Mesendoderm (in vitro differentiated cells): ENCODE measurements around the gene LRP8.
A peak's percentile ranks its signal among the peaks of the same experiment; 100 is the strongest.

Source experiments
- DNase-seq: peaks from one replicate; pipeline ENCODE4 v3.0.0; 2013
- H2AK5ac ChIP-seq: 2 replicates; pipeline ENCODE4 v1.6.1; 2013; ENCODE audit warnings: low read length, inconsistent platforms
- H2BK120ac ChIP-seq: 2 replicates; pipeline ENCODE4 v1.6.1; 2013; ENCODE audit warnings: low read depth, mild to moderate bottlenecking, low read length, moderate library complexity, mixed read lengths
- H2BK15ac ChIP-seq: replicated peaks from 2 replicates; pipeline ENCODE4 v1.6.1; 2013; ENCODE audit warnings: low read depth, mild to moderate bottlenecking, moderate library complexity
- H2BK5ac ChIP-seq: 2 replicates; pipeline ENCODE4 v1.6.1; 2013; ENCODE audit warnings: low read length, inconsistent platforms
- H3K18ac ChIP-seq: 2 replicates; pipeline ENCODE4 v1.6.1; 2013; ENCODE audit warnings: mild to moderate bottlenecking, low read length, mixed read lengths
- H3K23ac ChIP-seq: one replicate; pipeline ENCODE4 v1.6.1; 2013; ENCODE audit warnings: low read length
- H3K27ac ChIP-seq: 2 replicates; pipeline ENCODE4 v1.5.1; 2013; ENCODE audit warnings: low read depth, mild to moderate bottlenecking, inconsistent platforms, low read length, moderate library complexity
- H3K27me3 ChIP-seq: 2 replicates; pipeline ENCODE4 v1.6.1; 2013; ENCODE audit warnings: low read length, control low read depth, mild to moderate bottlenecking, inconsistent platforms; ENCODE audit not compliant: insufficient read depth, poor library complexity
- H3K36me3 ChIP-seq: 2 replicates; pipeline ENCODE4 v1.6.1; 2013; ENCODE audit warnings: low read length, inconsistent platforms; ENCODE audit not compliant: control insufficient read depth, insufficient read depth
- H3K4ac ChIP-seq: one replicate; pipeline ENCODE4 v1.6.1; 2013; ENCODE audit warnings: low read depth, mild to moderate bottlenecking, low read length, moderate library complexity
- H3K4me1 ChIP-seq: 2 replicates; pipeline ENCODE4 v1.6.1; 2013; ENCODE audit warnings: low read depth, low read length, inconsistent platforms; ENCODE audit not compliant: control insufficient read depth
- H3K4me2 ChIP-seq: 2 replicates; pipeline ENCODE4 v1.6.1; 2013; ENCODE audit warnings: low read length
- H3K4me3 ChIP-seq: 2 replicates; pipeline ENCODE4 v1.5.1; 2013; ENCODE audit warnings: mild to moderate bottlenecking, low read length
- H3K56ac ChIP-seq: one replicate; pipeline ENCODE4 v1.6.1; 2013; ENCODE audit warnings: low read length
- H3K79me1 ChIP-seq: 2 replicates; pipeline ENCODE4 v1.6.1; 2013; ENCODE audit warnings: low read length, inconsistent platforms
- H3K79me2 ChIP-seq: 2 replicates; pipeline ENCODE4 v1.6.1; 2013; ENCODE audit warnings: mild to moderate bottlenecking, low read length; ENCODE audit not compliant: control insufficient read depth, insufficient read depth
- H3K9ac ChIP-seq: 2 replicates; pipeline ENCODE4 v1.6.1; 2013; ENCODE audit warnings: low read length, inconsistent platforms
- H4K5ac ChIP-seq: one replicate; pipeline ENCODE4 v1.6.1; 2013; ENCODE audit warnings: low read length
- H4K8ac ChIP-seq: one replicate; pipeline ENCODE4 v1.6.1; 2013; ENCODE audit warnings: low read depth, mild to moderate bottlenecking, control low read depth, low read length, moderate library complexity
- WGBS: extraction: QIAGEN DNeasy Blood & Tissue Kit; methylation state at CpG from one replicate; pipeline ENCODE4 v1.1.7; 2013; ENCODE audit warnings: low lambda C conversion rate, missing lambda C conversion rate; ENCODE audit not compliant: insufficient coverage; ENCODE audit errors: extremely low coverage; 5-methylcytosine and 5-hydroxymethylcytosine counted together

Gene LRP8

DNA sequence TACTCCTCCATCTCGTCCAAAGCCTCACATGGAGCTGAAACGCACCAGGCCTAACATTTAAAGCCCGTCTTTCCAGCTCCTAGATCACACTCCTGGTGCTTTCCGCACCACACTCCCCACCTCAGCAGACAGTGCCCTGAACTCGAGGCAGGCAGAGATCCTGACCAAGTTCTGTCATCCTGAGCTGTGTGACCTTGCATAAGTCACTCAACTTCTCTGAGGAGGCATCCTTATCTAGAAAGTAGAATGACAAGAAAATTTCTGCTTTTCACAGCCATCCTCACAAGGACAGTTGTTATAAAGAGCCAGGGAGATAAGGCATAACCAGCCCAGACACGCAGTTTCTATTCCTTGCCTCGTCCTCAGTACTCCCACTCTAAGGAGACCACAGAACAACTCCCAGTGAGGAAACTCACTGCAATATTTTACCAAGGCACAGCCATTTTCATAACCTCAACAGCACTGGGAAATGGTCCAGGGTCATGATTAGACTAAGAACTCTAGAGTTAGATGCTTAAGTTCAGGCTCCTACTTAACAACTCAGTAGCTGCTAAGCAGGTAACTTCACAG is 3.1 kb downstream of the LRP8 start:
- Histone ChIP-seq H2BK120ac (no peak overlapping the region), H3K4ac (no peak overlapping the region), H3K9ac (peak overlapping the region; percentile 82), H2BK5ac (no peak overlapping the region), H3K79me2 (peaks cover 66% of the 10 kb centered on the region), H3K79me1 (peaks cover 50% of the 10 kb centered on the region), H3K4me1 (peaks cover 19% of the 10 kb centered on the region), H2AK5ac (no peak overlapping the region), H2BK15ac (no peak overlapping the region), H3K4me3 (no peak overlapping the region), H3K56ac (peak overlapping the region; percentile 57), H3K18ac (no peak overlapping the region), H3K36me3 (peaks cover 37% of the 10 kb centered on the region), H3K27ac (no peak overlapping the region), H3K23ac (no peak overlapping the region), H4K5ac (no peak overlapping the region), H3K27me3 (no peaks in the 10 kb centered on the region), H4K8ac (no peak overlapping the region), H3K4me2 (peak overlapping the region; percentile 8)
- no peak for DNase-seq
- WGBS, result no CpG with 5 or more reads among the region's 7 CpGs

DNA sequence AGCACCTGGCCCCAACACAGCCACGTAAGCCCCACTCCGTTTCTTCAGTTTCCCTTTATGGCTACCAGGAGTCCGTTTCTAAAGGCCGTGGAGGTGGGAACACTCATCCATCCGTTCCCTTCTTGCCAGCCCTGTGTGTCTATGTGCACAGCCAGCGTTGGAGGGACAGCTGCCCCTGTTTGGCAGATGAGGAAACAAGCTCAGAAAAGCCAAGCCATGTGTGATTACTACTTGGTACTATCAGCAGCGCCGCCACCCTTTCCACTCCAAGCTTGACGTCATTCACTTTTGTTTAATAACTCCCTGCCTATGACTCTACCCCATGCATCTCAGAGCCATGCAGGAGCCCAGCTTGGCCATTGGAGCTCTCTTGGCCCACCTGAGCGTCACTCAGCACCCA is 3.5 kb downstream of the LRP8 start:
- Histone ChIP-seq H3K79me2 (peaks cover 68% of the 10 kb centered on the region), H3K9ac (peak overlapping the region; percentile 82), H3K27me3 (no peaks in the 10 kb centered on the region), H3K79me1 (peaks cover 53% of the 10 kb centered on the region), H3K4ac (no peak overlapping the region), H4K8ac (no peak overlapping the region), H3K4me1 (peaks cover 15% of the 10 kb centered on the region), H2BK120ac (no peak overlapping the region), H2AK5ac (no peak overlapping the region), H3K56ac (peak overlapping the region; percentile 57), H3K18ac (no peak overlapping the region), H3K23ac (no peak overlapping the region), H2BK15ac (no peak overlapping the region), H3K4me3 (no peak overlapping the region), H4K5ac (no peak overlapping the region), H3K27ac (no peak overlapping the region), H2BK5ac (no peak overlapping the region), H3K36me3 (peaks cover 40% of the 10 kb centered on the region), H3K4me2 (no peak overlapping the region)
- no CpG with 5 or more reads among the region's 10 CpGs for WGBS
- DNase-seq, result no peak

DNA sequence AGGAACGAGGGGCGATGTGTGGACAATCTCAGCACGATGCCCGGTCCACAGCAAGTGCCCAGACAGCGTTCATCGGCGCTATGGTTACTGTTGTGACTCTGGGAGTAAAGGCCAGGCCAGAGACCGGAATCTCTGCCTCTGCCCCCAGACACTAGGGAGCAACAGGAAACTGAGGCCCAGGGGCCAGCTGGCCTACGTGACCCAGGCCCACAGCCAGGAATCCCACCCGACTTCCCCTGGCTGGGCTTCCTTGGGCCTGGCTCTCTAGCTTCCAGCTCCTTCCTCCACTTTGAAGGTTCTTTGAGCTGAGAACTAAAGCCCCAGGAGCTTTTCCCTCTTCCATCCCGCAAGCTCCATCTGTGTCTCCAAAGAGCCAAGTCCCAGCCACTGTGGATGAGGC is 4.6 kb downstream of the LRP8 start:
- Histone ChIP-seq H2BK15ac (no peak overlapping the region), H3K4me1 (peaks cover 13% of the 10 kb centered on the region), H3K23ac (no peak overlapping the region), H3K36me3 (peaks cover 42% of the 10 kb centered on the region), H3K4me3 (no peak overlapping the region), H4K8ac (no peak overlapping the region), H4K5ac (no peak overlapping the region), H3K9ac (peak overlapping the region; percentile 23), H3K18ac (no peak overlapping the region), H2BK120ac (no peak overlapping the region), H3K79me2 (peaks cover 73% of the 10 kb centered on the region), H2BK5ac (no peak overlapping the region), H3K79me1 (peaks cover 56% of the 10 kb centered on the region), H3K27ac (no peak overlapping the region), H3K4ac (no peak overlapping the region), H2AK5ac (no peak overlapping the region), H3K4me2 (no peak overlapping the region), H3K27me3 (no peaks in the 10 kb centered on the region), H3K56ac (no peak overlapping the region)
- WGBS, result no CpG with 5 or more reads among the region's 11 CpGs
- DNase-seq, result no peak

DNA sequence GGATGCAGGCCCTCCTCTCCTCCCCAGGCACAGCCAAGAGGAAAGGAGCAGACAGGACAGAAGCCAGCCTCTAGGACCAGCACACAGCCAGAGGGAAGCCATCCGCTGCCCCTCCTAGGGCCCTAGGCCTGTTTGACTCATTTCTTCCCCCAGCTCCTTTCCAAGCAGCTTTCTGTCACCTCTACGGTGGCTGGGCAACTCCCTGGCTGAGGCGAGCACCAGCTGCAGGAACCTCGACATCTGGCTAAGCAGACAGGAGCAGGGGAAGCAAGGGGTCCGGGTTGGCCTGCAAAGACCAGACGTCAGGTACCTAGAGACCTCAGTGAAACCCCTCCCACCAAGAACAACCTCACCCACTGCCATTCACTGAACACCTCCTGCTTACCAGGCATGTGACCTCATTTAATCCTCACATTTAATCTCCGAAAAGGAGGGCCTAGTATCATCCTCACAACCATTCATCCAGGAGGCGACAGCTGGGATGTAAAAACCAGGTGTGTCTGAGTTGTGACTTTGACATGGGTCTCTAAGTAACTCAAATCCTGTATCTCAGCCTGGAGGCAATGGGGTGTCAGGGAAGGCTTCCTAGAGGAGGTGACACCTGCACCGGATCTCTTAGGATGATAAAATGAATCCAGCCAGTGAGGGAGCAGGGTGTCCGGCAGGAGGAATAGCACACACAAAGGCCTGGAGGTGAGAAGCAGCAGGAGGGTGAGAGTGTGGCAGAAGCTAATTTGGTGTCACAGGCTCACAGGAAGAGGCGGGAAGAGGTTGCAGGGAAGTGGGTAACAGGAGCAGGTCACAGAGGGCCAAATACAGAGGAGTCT is 5.9 kb downstream of the LRP8 start:
- H2AK5ac ChIP-seq, result no peak overlapping the region
- peak overlapping the region; percentile 19 for H3K56ac ChIP-seq
- WGBS, result no CpG with 5 or more reads among the region's 11 CpGs
- H3K27me3 ChIP-seq, result no peaks in the 10 kb centered on the region
- H4K5ac ChIP-seq, result no peak overlapping the region
- H3K27ac ChIP-seq, result no peak overlapping the region
- no peak overlapping the region for H2BK5ac ChIP-seq
- no peak overlapping the region for H3K4me3 ChIP-seq
- DNase-seq, result peak; percentile 73
- peak overlapping the region; percentile 7 for H3K9ac ChIP-seq
- no peak overlapping the region for H2BK15ac ChIP-seq
- no peak overlapping the region for H4K8ac ChIP-seq
- peaks cover 64% of the 10 kb centered on the region for H3K79me1 ChIP-seq
- H3K18ac ChIP-seq, result no peak overlapping the region
- no peak overlapping the region for H2BK120ac ChIP-seq
- H3K79me2 ChIP-seq, result peaks cover 77% of the 10 kb centered on the region
- H3K4me2 ChIP-seq, result no peak overlapping the region
- H3K36me3 ChIP-seq, result peaks cover 44% of the 10 kb centered on the region
- H3K4me1 ChIP-seq, result peaks cover 15% of the 10 kb centered on the region
- H3K23ac ChIP-seq, result no peak overlapping the region
- H3K4ac ChIP-seq, result no peak overlapping the region

DNA sequence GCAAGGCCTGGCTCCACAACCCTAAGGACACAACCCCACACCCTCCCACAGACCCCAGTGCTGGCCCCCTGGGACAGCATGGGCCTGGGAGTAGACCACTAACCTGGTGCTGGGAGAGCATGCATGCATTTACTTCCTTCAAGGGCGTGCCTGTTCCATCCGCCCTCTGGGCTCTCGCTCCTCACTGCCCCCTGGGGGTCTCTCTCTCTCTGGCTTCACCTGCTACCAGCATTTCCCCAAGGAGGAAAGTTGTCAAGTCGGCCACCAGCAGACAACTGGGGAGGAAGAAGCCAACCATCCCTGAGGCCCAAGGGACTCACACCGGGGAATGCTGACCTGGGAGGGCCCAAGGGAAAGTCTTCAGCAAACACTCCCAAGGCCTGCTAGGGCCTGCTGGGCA is 6.5 kb downstream of the LRP8 start:
- peak; percentile 82 for DNase-seq
- no CpG with 5 or more reads among the region's 5 CpGs for WGBS
- H3K4me1 ChIP-seq, result peaks cover 15% of the 10 kb centered on the region

More for the DNA sequence above, 6.5 kb downstream of the LRP8 start:
- no peak overlapping the region for H2BK5ac ChIP-seq
- no peak overlapping the region for H4K8ac ChIP-seq
- no peak overlapping the region for H4K5ac ChIP-seq
- no peak overlapping the region for H3K23ac ChIP-seq
- H3K79me1 ChIP-seq, result peaks cover 63% of the 10 kb centered on the region
- no peak overlapping the region for H3K27ac ChIP-seq
- H3K18ac ChIP-seq, result no peak overlapping the region
- peaks cover 44% of the 10 kb centered on the region for H3K36me3 ChIP-seq
- no peak overlapping the region for H3K56ac ChIP-seq
- no peak overlapping the region for H3K4me3 ChIP-seq
- H2BK120ac ChIP-seq, result no peak overlapping the region
- no peak overlapping the region for H3K4ac ChIP-seq
- no peak overlapping the region for H3K9ac ChIP-seq
- H2BK15ac ChIP-seq, result no peak overlapping the region
- peaks cover 71% of the 10 kb centered on the region for H3K79me2 ChIP-seq
- H3K4me2 ChIP-seq, result no peak overlapping the region
- no peak overlapping the region for H2AK5ac ChIP-seq
- no peaks in the 10 kb centered on the region for H3K27me3 ChIP-seq
